IPS-15b (cell line): ENCODE data around the gene SOX30.

ENCODE experiments used
- H3K27me3 ChIP-seq: one replicate; pipeline ENCODE4 v1.6.1; 2013; ENCODE audit warnings: low read length; ENCODE audit not compliant: control insufficient read depth, insufficient read depth
- H3K36me3 ChIP-seq: one replicate; pipeline ENCODE4 v1.6.1; 2013; ENCODE audit warnings: low read length; ENCODE audit not compliant: control insufficient read depth, insufficient read depth
- H3K4me1 ChIP-seq: one replicate; pipeline ENCODE4 v1.6.1; 2013; ENCODE audit warnings: mild to moderate bottlenecking, low read length; ENCODE audit not compliant: control insufficient read depth, insufficient read depth
- H3K4me3 ChIP-seq: one replicate; pipeline ENCODE4 v1.5.1; 2013; ENCODE audit warnings: low read depth, low read length
- H3K9ac ChIP-seq: one replicate; pipeline ENCODE4 v1.6.1; 2013; ENCODE audit warnings: low read depth, mild to moderate bottlenecking, low read length
- H3K9me3 ChIP-seq: one replicate; pipeline ENCODE4 v1.6.1; 2013; ENCODE audit warnings: mild to moderate bottlenecking, low read length; ENCODE audit not compliant: control insufficient read depth, insufficient read depth

Gene SOX30

DNA sequence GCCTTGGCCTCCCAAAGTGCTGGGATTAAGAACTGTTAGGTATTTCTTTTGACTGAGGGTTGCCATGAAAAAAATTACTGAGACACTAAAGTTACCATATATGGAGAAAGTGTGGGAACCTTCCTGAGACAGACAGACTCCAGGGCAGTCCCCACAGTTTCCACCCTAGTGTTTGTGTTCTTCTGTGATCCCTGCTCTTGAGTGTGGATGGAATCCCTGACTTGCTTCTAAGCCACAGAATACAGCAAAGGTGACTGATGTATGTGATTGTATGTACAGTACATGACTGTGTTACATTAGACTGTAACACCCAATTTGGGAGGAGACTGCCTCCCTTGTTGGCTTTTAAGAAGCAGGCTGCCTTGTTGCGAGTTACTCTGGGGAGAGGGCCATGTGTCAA, 52.0 kb downstream of the SOX30 start:
- no peak overlapping the region for H3K4me3 ChIP-seq
- no peaks in the 10 kb centered on the region for H3K9me3 ChIP-seq
- no peaks in the 10 kb centered on the region for H3K36me3 ChIP-seq
- no peak overlapping the region for H3K9ac ChIP-seq
- H3K4me1 ChIP-seq: no peaks in the 10 kb centered on the region
- no peaks in the 10 kb centered on the region for H3K27me3 ChIP-seq

DNA sequence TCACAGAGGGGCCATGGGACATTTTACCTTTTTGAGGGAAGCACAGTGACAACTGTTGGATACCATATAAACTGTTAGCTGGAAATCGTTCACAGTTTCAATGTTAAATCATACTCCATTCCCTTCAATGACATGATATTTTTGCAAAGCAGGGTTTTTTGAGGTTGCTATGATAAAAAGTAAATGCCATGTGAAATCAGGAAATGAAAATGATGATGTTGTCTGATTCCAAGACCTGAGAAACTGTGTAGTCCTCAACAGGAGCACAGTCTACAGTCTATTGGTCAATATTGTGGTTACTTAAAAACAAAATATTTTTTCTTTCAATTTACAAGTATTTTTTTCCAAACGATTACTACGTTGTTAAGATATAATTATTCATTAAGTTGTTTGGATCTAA, 52.7 kb downstream of the SOX30 start:
- Histone ChIP-seq H3K9me3 (no peaks in the 10 kb centered on the region), H3K9ac (no peak overlapping the region), H3K36me3 (no peaks in the 10 kb centered on the region), H3K27me3 (no peaks in the 10 kb centered on the region), H3K4me3 (no peak overlapping the region), H3K4me1 (no peaks in the 10 kb centered on the region)

DNA sequence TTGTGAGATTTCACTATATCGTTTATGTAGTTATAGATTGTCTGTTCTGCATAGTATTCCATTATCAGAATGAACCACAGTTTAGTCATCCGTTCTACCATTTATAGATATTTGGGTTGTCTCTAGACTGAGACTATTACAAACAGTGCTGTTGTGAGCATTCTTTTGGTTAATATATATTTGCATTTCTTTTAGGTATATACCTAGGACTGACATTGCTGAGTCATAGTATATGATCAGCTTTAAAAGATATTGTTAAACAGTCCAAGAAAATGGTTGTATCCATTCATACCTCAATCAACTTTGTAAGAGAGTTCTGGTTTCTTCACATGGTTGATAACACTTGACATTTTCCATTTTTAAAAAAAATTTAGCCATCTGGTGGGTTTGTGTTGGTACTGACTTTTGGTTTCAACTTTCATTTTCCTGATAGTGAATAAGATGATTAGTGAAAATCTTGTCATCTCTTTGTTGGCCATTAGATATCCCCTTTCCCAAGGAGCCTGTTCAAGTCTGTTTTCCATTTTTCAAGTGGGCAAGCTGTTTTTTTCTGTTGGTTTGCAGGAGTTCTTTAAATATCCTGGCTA, 53.8 kb downstream of the SOX30 start:
- Histone ChIP-seq H3K9me3 (no peaks in the 10 kb centered on the region), H3K27me3 (no peaks in the 10 kb centered on the region), H3K4me1 (no peaks in the 10 kb centered on the region), H3K36me3 (no peaks in the 10 kb centered on the region), H3K9ac (no peak overlapping the region), H3K4me3 (no peak overlapping the region)

DNA sequence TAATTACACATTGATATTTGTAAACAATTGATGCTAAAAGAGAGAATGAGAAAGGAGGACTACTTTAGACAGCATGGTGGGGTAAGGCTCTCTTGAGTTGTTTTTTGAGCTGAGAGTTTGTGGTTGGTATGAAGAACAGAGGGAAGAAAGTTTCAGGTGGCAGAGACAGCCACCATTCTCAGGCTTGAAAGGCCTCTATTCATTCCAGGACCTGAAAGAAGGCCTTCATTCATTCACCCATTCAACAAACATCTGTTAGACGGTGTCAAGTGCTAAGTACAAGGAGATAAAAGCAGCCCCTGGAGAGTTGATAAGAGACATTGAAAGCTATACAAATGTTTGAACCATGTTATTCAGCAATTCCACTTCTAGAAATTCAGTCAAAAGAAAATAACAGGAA, 55.0 kb downstream of the SOX30 start:
- Histone ChIP-seq H3K36me3 (no peaks in the 10 kb centered on the region), H3K27me3 (no peaks in the 10 kb centered on the region), H3K4me1 (no peaks in the 10 kb centered on the region), H3K4me3 (no peak overlapping the region), H3K9me3 (no peaks in the 10 kb centered on the region), H3K9ac (no peak overlapping the region)

DNA sequence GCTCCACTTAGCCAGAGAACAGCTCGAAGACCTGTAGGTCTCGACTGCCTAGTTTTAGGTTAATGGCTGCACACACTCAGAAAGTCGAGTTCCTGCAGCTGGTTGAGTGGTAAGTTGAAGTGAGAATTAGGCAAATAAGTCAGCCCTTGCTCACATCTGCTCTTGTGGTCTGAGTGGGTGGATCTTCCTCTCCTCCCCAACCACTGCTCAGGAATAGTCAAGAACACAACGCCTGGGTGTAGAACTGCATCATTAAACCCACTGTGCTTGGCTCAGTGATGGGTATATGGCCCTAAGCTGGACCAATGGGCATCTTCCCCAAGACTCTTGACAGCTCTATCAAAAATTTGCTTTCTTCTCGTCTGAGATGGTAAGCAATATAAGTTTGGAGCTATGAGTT, 55.8 kb downstream of the SOX30 start:
- no peak overlapping the region for H3K4me3 ChIP-seq
- no peaks in the 10 kb centered on the region for H3K4me1 ChIP-seq
- H3K27me3 ChIP-seq: no peaks in the 10 kb centered on the region
- H3K9ac ChIP-seq: no peak overlapping the region
- no peaks in the 10 kb centered on the region for H3K9me3 ChIP-seq
- H3K36me3 ChIP-seq: no peaks in the 10 kb centered on the region

DNA sequence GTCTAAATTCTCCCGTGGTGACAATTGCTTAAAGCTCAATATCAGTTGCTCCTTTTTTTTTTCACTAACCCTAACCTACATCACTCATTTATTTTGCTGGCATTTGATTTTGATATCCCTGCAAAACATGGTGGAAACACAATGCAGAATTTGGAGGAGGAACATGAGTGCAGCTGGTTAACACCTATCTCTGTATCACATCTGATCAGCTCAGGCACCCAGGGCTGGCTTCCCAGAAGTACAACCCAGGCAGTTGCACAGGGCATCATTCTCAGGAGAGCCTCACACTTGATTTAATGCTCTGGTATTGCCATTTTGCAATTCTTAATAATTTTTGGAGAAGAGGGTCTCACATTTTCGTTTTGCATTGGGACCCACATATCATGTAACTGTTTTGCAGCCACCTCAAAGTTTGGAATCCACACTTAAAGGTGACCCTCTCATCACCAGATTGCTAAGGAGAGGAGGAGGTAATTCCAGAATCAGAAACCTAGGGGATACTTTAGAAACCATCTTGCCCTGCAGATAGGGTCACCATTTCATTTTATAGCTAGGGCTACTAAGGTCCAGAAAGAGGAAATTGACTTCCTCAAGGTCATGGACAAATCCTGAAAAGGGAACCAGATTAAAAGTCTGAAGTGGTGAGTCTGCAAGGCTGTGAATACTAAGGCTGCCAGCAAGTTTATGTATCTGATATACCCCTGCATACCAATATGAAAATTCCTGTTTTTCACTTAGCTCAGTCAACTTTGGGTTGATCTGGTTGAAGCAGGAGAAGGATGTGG, 57.4 kb downstream of the SOX30 start:
- no peaks in the 10 kb centered on the region for H3K4me1 ChIP-seq
- no peaks in the 10 kb centered on the region for H3K36me3 ChIP-seq
- no peaks in the 10 kb centered on the region for H3K9me3 ChIP-seq
- H3K4me3 ChIP-seq: no peak overlapping the region
- H3K27me3 ChIP-seq: no peaks in the 10 kb centered on the region
- no peak overlapping the region for H3K9ac ChIP-seq

DNA sequence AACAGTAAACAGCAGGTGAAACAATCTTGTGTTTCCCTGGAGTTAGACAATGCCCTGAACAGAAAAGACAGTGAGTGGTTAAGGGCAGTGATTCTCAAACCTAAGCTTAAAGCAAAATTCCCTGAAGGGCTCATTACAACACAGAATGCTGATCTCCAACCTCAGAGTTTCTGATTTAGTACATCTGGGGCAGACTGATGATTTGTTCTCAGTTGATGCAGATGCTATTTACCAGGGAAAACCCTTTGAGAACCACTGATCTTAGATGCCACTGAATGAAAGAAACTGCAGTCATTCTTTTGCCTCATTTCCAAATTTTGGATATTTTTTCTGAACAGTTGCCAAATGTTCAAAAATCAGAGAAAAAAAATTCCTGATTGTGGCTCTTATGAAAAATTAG, 58.0 kb downstream of the SOX30 start:
- Histone ChIP-seq H3K9ac (no peak overlapping the region), H3K4me1 (no peaks in the 10 kb centered on the region), H3K9me3 (no peaks in the 10 kb centered on the region)

DNA sequence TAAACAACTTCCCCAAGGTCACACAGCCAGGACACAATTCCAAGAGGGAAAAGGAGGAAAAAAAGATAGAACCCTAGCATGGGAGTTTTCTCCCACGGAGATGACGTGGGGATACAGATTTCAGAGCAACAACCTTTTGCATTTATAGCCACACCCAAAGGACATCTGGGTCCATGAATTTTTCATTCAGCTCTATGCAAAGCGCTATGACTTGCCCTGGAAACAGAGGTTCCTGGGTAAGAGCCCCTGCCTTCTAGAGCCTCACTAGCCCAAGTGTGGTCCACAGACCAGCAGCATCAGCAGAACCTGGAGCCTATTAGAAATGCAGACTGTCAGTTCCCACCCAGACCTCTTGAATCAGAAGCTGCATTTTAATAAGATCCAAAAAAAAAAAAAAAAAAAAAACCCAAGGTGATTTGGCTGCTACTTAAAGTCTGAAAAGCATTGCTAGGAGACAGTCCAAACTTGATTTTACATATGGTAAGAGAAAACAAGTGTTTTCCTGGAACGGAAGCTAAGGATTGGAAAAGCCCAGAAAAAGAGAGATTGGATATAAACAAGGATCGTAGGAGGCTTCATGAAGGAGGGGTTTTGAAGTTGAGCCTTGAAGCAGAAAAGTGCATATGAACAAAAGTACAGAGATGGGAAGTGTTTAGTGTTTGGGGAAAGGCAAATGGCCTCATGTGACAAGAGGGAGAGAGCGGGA, 59.0 kb downstream of the SOX30 start:
- Histone ChIP-seq H3K36me3 (no peaks in the 10 kb centered on the region), H3K27me3 (no peaks in the 10 kb centered on the region), H3K4me1 (no peaks in the 10 kb centered on the region), H3K9ac (no peak overlapping the region), H3K9me3 (no peaks in the 10 kb centered on the region), H3K4me3 (no peak overlapping the region)

More for the DNA sequence above, 58.0 kb downstream of the SOX30 start:
- H3K27me3 ChIP-seq: no peaks in the 10 kb centered on the region
- no peaks in the 10 kb centered on the region for H3K36me3 ChIP-seq
- H3K4me3 ChIP-seq: no peak overlapping the region

DNA sequence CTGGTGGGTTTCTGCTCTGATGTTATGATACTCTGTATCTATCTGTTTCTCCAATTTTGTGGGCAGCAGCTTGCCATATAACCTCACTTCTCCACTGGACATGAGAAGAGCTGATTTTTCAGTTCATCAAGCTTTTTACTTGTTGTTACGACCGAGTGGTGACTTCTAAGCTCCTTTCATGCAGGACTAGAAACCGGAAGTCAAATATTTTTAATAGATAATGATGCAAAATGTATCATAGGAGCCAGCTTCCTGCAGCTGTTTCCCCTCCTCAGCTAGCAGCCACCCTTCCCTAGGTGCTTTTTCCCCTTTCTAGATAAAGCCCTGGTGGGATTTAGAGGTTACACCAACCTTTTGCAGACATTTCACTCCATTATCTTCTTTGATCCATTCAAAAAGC, 59.6 kb downstream of the SOX30 start:
- H3K27me3 ChIP-seq: no peaks in the 10 kb centered on the region
- H3K4me1 ChIP-seq: no peaks in the 10 kb centered on the region
- H3K4me3 ChIP-seq: no peak overlapping the region
- H3K9ac ChIP-seq: no peak overlapping the region
- no peaks in the 10 kb centered on the region for H3K36me3 ChIP-seq
- H3K9me3 ChIP-seq: no peaks in the 10 kb centered on the region

DNA sequence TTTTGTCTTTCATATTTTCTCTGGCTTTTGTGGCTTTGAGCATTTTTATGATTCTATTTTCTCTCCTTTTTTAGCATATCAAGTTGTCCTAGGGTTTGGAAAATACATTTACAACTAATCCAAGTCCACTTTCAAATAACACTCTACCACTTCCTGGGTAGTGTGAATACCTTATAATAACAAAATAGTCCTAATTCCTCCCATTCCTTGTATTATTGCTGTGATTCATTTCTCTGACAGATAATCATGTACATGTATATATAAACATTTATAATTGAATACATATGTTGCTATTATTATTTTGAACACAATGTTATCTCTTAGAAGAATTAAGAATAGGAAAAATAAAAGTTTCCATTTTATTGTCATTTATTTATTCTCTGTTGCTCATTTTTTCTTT, 61.8 kb downstream of the SOX30 start:
- Histone ChIP-seq H3K4me1 (no peaks in the 10 kb centered on the region), H3K27me3 (no peaks in the 10 kb centered on the region), H3K9ac (no peak overlapping the region), H3K36me3 (no peaks in the 10 kb centered on the region), H3K9me3 (no peaks in the 10 kb centered on the region), H3K4me3 (no peak overlapping the region)

DNA sequence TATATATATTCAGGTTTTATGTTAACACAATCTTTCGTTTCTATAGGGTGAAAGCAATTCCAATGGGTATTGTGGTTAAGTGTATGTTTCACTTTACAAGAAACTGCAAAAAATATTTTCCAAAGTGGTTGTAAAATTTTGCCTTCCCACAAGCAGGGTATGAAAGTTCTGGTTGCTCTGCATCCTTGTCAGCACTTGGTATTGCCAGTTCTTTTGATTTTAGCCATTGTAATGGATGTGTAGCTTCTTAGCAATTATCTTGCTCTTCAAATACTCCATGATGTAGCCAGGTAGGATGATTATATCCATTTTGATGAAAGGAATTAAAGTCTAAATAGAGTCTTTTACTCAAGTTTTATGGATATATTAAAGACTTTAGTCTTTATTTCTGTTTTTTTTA, 67.6 kb downstream of the SOX30 start:
- no peak overlapping the region for H3K4me3 ChIP-seq
- no peak overlapping the region for H3K9ac ChIP-seq
- H3K4me1 ChIP-seq: no peaks in the 10 kb centered on the region
- no peaks in the 10 kb centered on the region for H3K27me3 ChIP-seq
- no peaks in the 10 kb centered on the region for H3K36me3 ChIP-seq
- no peaks in the 10 kb centered on the region for H3K9me3 ChIP-seq
